ENCODE results near the gene ALKBH5. TPM values are rescaled to one million over a fixed set of nuclear protein-coding genes. Genes with fewer than 3 reads are reported as not detected.
"Not testable (repeated sequence)": the region's sequence is repeated elsewhere in the genome, so short reads cannot be mapped to it uniquely, and the experiment has no call there.

Gene ALKBH5
- total RNA-seq, 1 experiment from 2014 or later: 119 TPM

DNA sequence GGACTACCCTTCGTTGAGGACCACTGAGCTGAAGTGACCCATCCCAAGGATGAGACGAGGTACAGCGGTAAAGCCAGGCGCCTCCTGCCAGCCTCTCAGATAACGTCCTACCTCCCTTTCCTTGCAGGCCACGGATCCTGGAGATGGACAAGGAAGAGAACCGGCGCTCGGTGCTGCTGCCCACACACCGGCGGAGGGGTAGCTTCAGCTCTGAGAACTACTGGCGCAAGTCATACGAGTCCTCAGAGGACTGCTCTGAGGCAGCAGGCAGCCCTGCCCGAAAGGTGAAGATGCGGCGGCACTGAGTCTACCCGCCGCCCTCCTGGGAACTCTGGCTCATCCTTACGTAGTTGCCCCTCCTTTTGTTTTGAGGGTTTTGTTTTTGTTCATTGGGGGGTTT, 24.5 kb downstream of the ALKBH5 start:
- intact Hi-C loops (cut with micrococcal nuclease; ENCODE audit: unreplicated experiment): no loop called here
- no peaks in the 10 kb centered on the region for H3K9me3 ChIP-seq (ENCODE audit: low read depth, low read length, poor library complexity, severe bottlenecking)
- H3K27ac ChIP-seq (ENCODE audit: low read depth, low read length, poor library complexity, severe bottlenecking): no peak overlapping the region
- DNase-seq (ENCODE audit: low spot score): no peak
- no peak overlapping the region for H3K4me3 ChIP-seq (ENCODE audit: low read depth, low read length, poor library complexity, severe bottlenecking)
- TF ChIP-seq EZH2 (IDR thresholded peaks at IDR 0.05; ENCODE audit: borderline replicate concordance, low read depth, low read length, poor library complexity, severe bottlenecking): no peak
- TF ChIP-seq CTCF (conservative IDR thresholded peaks at IDR 0.05; ENCODE audit: low read depth, low read length): no peak
- no peaks in the 10 kb centered on the region for H3K4me1 ChIP-seq (ENCODE audit: insufficient read depth, low read length, poor library complexity, severe bottlenecking)
- no TSS peak for BruUV-seq (replicated peaks)
- no peaks in the 10 kb centered on the region for H3K27me3 ChIP-seq (replicated peaks; ENCODE audit: insufficient read depth, low read depth, low read length, poor library complexity)
- POLR2A ChIA-PET (ENCODE audit: low non-redundant PET): no interaction called here
- H3K36me3 ChIP-seq (ENCODE audit: insufficient read depth, low read length, poor library complexity, severe bottlenecking): peaks cover 50% of the 10 kb centered on the region
- CTCF ChIA-PET: no interaction called here

- CTCF ChIA-PET: interaction anchor here (0.7 kb wide), 1 partner anchor 68 kb away, joined by 4 read pairs; no protein-coding TSS in a partner anchor
- Histone ChIP-seq H3K27ac (ENCODE audit: low read depth, low read length, poor library complexity, severe bottlenecking) (no peak overlapping the region), H3K4me3 (ENCODE audit: low read depth, low read length, poor library complexity, severe bottlenecking) (no peak overlapping the region), H3K27me3 (replicated peaks; ENCODE audit: insufficient read depth, low read depth, low read length, poor library complexity) (no peaks in the 10 kb centered on the region), H3K36me3 (ENCODE audit: insufficient read depth, low read length, poor library complexity, severe bottlenecking) (peaks cover 17% of the 10 kb centered on the region), H3K4me1 (ENCODE audit: insufficient read depth, low read length, poor library complexity, severe bottlenecking) (no peaks in the 10 kb centered on the region), H3K9me3 (ENCODE audit: low read depth, low read length, poor library complexity, severe bottlenecking) (no peaks in the 10 kb centered on the region)
- intact Hi-C loops (cut with micrococcal nuclease; ENCODE audit: unreplicated experiment): no loop called here
- DNase-seq (ENCODE audit: low spot score): no peak
- POLR2A ChIA-PET (ENCODE audit: low non-redundant PET): no interaction called here
- no TSS peak for BruUV-seq (replicated peaks)
- TF ChIP-seq CTCF (conservative IDR thresholded peaks at IDR 0.05; ENCODE audit: low read depth, low read length): no peak
- no peak for TF ChIP-seq EZH2 (IDR thresholded peaks at IDR 0.05; ENCODE audit: borderline replicate concordance, low read depth, low read length, poor library complexity, severe bottlenecking)
Observed at GRCh38 chr17:18213666-18214270, 30.1 kb downstream of the ALKBH5 start.

DNA sequence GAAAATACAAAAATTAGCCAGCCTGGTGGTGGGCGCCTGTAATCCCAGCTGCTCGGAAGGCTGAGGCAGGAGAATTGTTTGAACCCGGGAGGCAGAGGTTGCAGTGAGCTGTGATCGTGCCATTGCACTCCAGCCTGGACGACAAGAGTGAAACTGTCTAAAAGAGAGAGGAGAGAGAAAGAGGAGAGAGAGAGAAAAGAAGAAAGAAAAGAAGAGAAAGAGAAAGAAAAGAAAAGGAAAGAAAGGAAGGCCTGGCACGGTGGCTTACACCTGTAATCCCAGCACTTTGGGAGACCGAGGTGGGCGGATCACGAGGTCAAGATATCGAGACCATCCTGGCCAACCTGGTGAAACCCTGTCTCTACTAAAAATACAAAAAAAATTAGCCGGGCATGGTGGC, 33.3 kb downstream of the ALKBH5 start:
- not testable (repeated sequence) for H3K4me1 ChIP-seq (ENCODE audit: insufficient read depth, low read length, poor library complexity, severe bottlenecking)
- CTCF ChIA-PET: interaction anchor here (0.7 kb wide), 1 partner anchor 1193 kb away, joined by 7 read pairs; no protein-coding TSS in a partner anchor
- intact Hi-C loops (cut with micrococcal nuclease; ENCODE audit: unreplicated experiment): loop anchor here (2.0 kb wide), 1 partner anchor 32 kb away; no protein-coding TSS in a partner anchor

More for the DNA sequence above, 33.3 kb downstream of the ALKBH5 start:
- H3K27ac ChIP-seq (ENCODE audit: low read depth, low read length, poor library complexity, severe bottlenecking); POLR2A ChIA-PET (ENCODE audit: low non-redundant PET); H3K36me3 ChIP-seq (ENCODE audit: insufficient read depth, low read length, poor library complexity, severe bottlenecking); BruUV-seq (replicated peaks); H3K9me3 ChIP-seq (ENCODE audit: low read depth, low read length, poor library complexity, severe bottlenecking); H3K27me3 ChIP-seq (replicated peaks; ENCODE audit: insufficient read depth, low read depth, low read length, poor library complexity); H3K4me3 ChIP-seq (ENCODE audit: low read depth, low read length, poor library complexity, severe bottlenecking); DNase-seq (ENCODE audit: low spot score): not testable (repeated sequence)

Measured in A673 (cell line).